Measurements from ENCODE around the gene PACRG. TPM values are rescaled to one million over a fixed set of nuclear protein-coding genes. Genes with fewer than 3 reads are reported as not detected.

PACRG gene
- total and polyA plus RNA-seq, 2 experiments from 2014 or later = 0.83 to 3.7 TPM

DNA sequence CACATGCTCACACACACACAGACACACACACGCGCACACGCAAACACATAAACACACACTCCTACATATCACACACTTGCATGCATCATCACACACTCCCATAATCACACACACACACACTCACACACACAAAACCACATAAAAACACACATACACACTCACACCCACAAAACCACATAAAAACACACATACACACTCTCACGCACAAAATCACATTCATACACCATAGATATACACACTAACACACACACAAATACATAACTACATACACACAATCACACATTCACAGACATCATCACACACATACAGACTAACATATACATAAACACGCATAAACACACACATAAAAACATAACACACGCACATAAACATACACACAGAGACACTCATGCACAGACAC, 629.0 kb downstream of the PACRG start:
- Histone ChIP-seq H3K36me3 (no peaks in the 10 kb centered on the region), H3K27me3 (no peaks in the 10 kb centered on the region), H3K27ac (no peak overlapping the region), H3K9me3 (ENCODE audit: low read depth) (no peaks in the 10 kb centered on the region), H3K4me1 (ENCODE audit: low read depth) (peaks cover 34% of the 10 kb centered on the region), H3K4me3 (no peak overlapping the region)
- DNase-seq (ENCODE audit: low read depth in 1 of 2, low spot score in 1 of 2) = no peak
- TF ChIP-seq, protein P1, sequence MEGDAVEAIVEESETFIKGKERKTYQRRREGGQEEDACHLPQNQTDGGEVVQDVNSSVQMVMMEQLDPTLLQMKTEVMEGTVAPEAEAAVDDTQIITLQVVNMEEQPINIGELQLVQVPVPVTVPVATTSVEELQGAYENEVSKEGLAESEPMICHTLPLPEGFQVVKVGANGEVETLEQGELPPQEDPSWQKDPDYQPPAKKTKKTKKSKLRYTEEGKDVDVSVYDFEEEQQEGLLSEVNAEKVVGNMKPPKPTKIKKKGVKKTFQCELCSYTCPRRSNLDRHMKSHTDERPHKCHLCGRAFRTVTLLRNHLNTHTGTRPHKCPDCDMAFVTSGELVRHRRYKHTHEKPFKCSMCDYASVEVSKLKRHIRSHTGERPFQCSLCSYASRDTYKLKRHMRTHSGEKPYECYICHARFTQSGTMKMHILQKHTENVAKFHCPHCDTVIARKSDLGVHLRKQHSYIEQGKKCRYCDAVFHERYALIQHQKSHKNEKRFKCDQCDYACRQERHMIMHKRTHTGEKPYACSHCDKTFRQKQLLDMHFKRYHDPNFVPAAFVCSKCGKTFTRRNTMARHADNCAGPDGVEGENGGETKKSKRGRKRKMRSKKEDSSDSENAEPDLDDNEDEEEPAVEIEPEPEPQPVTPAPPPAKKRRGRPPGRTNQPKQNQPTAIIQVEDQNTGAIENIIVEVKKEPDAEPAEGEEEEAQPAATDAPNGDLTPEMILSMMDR (IDR thresholded peaks at IDR 0.05; ENCODE audit: low read depth, low read length) = no peak

DNA sequence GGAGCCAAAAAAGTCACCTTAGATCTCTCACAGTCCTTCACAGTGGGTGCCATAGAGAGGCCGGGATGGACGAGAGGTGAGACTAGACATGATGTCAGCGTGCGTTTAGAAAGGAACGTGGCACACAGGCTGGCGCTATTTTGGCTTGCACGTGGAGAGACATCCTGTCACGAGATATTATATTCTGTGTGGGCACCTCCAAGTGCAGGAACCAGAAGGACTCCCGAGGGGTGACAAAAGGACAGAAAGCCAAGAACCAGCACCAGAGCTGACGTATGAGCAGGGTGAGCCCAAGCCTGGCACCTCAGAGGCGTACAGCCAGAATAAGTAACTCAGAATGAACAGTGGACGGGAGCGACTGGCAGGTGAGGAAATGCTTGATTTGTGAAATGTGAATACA, 636.9 kb downstream of the PACRG start:
- Histone ChIP-seq H3K27me3 (no peaks in the 10 kb centered on the region), H3K36me3 (no peaks in the 10 kb centered on the region), H3K27ac (no peak overlapping the region), H3K4me1 (ENCODE audit: low read depth) (peaks cover 9% of the 10 kb centered on the region), H3K4me3 (no peak overlapping the region), H3K9me3 (ENCODE audit: low read depth) (no peaks in the 10 kb centered on the region)
- TF ChIP-seq, protein P1 (IDR thresholded peaks at IDR 0.05; ENCODE audit: low read depth, low read length) = no peak
- no peak for DNase-seq (ENCODE audit: low read depth in 1 of 2, low spot score in 1 of 2)

Other genes starting within 250 kb of the PACRG start
- 8.0 and 28.1 TPM in 2 replicates for gene PRKN, start 208 bp upstream of the PACRG start, total RNA-seq
- gene PRKN, start 208 bp upstream of the PACRG start, polyA plus RNA-seq = 11.7 and 14.5 TPM in 2 replicates

Measured in cardiac muscle cell (in vitro differentiated cells and primary cell).